Esophagus squamous epithelium (tissue), 4 donors: ENCODE measurements around the gene EVI5.

Experiments
- CTCF ChIP-seq, 6 experiments: fragments of 450-650 bp in 4 of 6; fragments of 200-600 bp in 2 of 6; sonication (generic) in 2 of 6; IDR thresholded peaks; one replicate each; pipeline ENCODE4 v1.5.1; 2016 to 2019; ENCODE audit warnings: antibody characterized with exemption in 6 of 6, mild to moderate bottlenecking in 4 of 6, moderate library complexity in 4 of 6
- POLR2A ChIP-seq, 4 donors: fragments of 450-650 bp; IDR thresholded peaks; one replicate each; pipeline ENCODE4 v1.6.1; 2017; ENCODE audit warnings: antibody characterized with exemption in 4 of 4, mild to moderate bottlenecking in 4 of 4, moderate library complexity in 3 of 4

GRCh38 chr1:92768915-92769314, 16.0 kb downstream of the EVI5 start:
- TF ChIP-seq CTCF (IDR thresholded peaks at IDR 0.05) (no peak), POLR2A (IDR thresholded peaks at IDR 0.05) (no peak)
